ENCODE results near the gene TAOK2. TPM values are rescaled to one million over a fixed set of nuclear protein-coding genes. Genes with fewer than 3 reads are reported as not detected.

The TAOK2 gene
- total and polyA plus RNA-seq, 2 of the 4 experiments (the other 2 are of a cell fraction) = 23.0 to 31.7 TPM

DNA sequence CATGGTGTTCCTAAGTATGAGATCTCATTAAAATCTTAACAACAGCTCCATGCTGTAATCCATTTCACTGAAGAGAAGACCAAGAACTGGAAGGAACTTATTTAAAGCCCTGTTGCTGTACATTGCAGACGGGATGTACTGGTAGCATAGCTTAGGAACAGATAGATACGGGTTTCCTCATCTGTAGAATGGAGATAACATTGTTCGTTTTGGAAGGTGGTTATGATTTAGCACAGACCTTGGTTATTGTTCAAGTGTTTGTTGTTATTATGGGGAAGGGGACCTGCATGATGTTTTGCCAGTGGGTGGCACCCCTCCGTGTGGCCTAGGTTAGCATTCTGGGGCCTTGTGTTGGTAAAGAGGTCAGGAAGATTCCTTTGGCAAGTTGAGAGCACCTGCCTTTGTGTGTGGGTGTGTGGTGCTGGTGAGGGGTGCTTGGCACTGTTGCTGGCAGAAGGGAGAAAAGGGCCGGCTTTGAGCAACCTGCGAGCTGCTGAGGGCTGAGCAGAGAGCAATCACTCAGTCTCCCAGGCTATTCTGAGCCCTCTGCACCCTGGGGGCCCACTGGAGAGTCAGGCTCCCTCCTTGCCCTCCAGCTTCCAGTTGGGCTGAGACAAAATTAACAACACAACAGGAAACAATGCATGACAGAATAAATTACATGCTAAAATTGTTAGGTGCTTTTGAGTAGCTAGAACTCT, 2.3 kb downstream of the TAOK2 start:
- intact Hi-C loops (cut with micrococcal nuclease) = no loop called here
- no peak for DNase-seq
- Histone ChIP-seq H3K9me3 (ENCODE audit: control insufficient read depth, insufficient read depth, low read length) (no peaks in the 10 kb centered on the region), H3K14ac (replicated peaks; ENCODE audit: low read depth, low read length) (0 out of 2 replicates have a peak overlapping the region, but pooled peaks have one; percentile 5), H3K4ac (ENCODE audit: low read depth, low read length) (no peak overlapping the region), H3K4me1 (ENCODE audit: control insufficient read depth, insufficient read depth, low read length) (peaks cover 13% of the 10 kb centered on the region; the same call in 1 of the 2 replicates), H2AK5ac (ENCODE audit: low read depth, low read length) (no peak overlapping the region), H3K27me3 (ENCODE audit: control insufficient read depth, insufficient read depth, low read length) (no peaks in the 10 kb centered on the region), H2BK15ac (ENCODE audit: low read depth, low read length) (no peak overlapping the region), H3K4me3 (ENCODE audit: insufficient read depth, low read depth, low read length) (peak overlapping the region; percentile 69), H3K4me2 (ENCODE audit: low read depth, low read length) (peak overlapping the region; percentile 91), H3K56ac (ENCODE audit: extremely low read depth, insufficient read depth, low read length) (no peak overlapping the region), H3K27ac (ENCODE audit: insufficient read depth, low read length) (no peak overlapping the region), H4K91ac (ENCODE audit: insufficient read depth, low read depth, low read length) (no peak overlapping the region), H3K9ac (ENCODE audit: low read depth, low read length) (peak overlapping the region; percentile 94), H3K23ac (ENCODE audit: low read depth, low read length) (peak overlapping the region; percentile 99), H4K5ac (ENCODE audit: low read depth, low read length) (no peak overlapping the region), H2AK9ac (replicated peaks; ENCODE audit: low read depth, low read length, poor library complexity) (no peak overlapping the region), H2BK120ac (ENCODE audit: low read depth, low read length) (no peak overlapping the region), H4K20me1 (ENCODE audit: insufficient read depth, low read length) (peaks cover 44% of the 10 kb centered on the region), H3K36me3 (ENCODE audit: control insufficient read depth, insufficient read depth, low read length) (peaks cover 32% of the 10 kb centered on the region), H4K8ac (ENCODE audit: low read depth in 2 of 2, low read length in 2 of 2) (no peak overlapping the region), H3K9me1 (ENCODE audit: insufficient read depth, low read length) (peaks cover 28% of the 10 kb centered on the region), H3K18ac (ENCODE audit: low read depth, low read length) (no peak overlapping the region), H2BK5ac (ENCODE audit: low read depth, low read length, poor library complexity, severe bottlenecking) (no peak overlapping the region), H2AFZ (replicated peaks; ENCODE audit: low read length, poor library complexity) (no peak overlapping the region), H2BK20ac (ENCODE audit: low read depth, low read length) (no peak overlapping the region), H3K79me1 (ENCODE audit: low read depth in 1 of 2, low read length in 2 of 2) (peaks cover 7 to 67% of the 10 kb centered on the region in 2 experiments)
- BruUV-seq (replicated peaks) = no TSS peak
- dilution Hi-C loops (cut with HindIII; ENCODE audit: low sequenced_read_pairs, unreplicated experiment) = no loop called here
- WGBS, 2 experiments (ENCODE audit: extremely low coverage in 2 of 2, insufficient read length in 1 of 2) = 40% methylated on average over 1 of the region's 6 CpGs; no CpG with 5 or more reads in 1 of the 2 experiments
- ChIA-PET POLR2A (ENCODE audit: unreplicated experiment) (interaction anchor here (0.5 kb wide), 1 partner anchor 1069 kb away, joined by 3 read pairs; no protein-coding TSS in a partner anchor), CTCF (no interaction called here)
- ATAC-seq (ENCODE audit: low read depth) = no peak
- in situ Hi-C loops (cut with MboI; ENCODE audit: low sequenced_read_pairs) = no loop called here
- no peak for TF ChIP-seq RCOR1 (IDR thresholded peaks at IDR 0.05; ENCODE audit: insufficient replicate concordance, low read length)
- TF ChIP-seq NFE2L2 (IDR thresholded peaks at IDR 0.05; ENCODE audit: low read depth, low read length) = no peak
- TF ChIP-seq, protein P1, sequence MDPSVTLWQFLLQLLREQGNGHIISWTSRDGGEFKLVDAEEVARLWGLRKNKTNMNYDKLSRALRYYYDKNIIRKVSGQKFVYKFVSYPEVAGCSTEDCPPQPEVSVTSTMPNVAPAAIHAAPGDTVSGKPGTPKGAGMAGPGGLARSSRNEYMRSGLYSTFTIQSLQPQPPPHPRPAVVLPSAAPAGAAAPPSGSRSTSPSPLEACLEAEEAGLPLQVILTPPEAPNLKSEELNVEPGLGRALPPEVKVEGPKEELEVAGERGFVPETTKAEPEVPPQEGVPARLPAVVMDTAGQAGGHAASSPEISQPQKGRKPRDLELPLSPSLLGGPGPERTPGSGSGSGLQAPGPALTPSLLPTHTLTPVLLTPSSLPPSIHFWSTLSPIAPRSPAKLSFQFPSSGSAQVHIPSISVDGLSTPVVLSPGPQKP (IDR thresholded peaks at IDR 0.05; ENCODE audit: borderline replicate concordance, low read depth, low read length) = no peak
- no peak for TF ChIP-seq FOS (IDR thresholded peaks at IDR 0.05; ENCODE audit: low read depth, low read length)
- no peak for TF ChIP-seq BHLHE40 (IDR thresholded peaks at IDR 0.05; ENCODE audit: low read depth, low read length)
- no peak for TF ChIP-seq CHD1 (IDR thresholded peaks at IDR 0.05; ENCODE audit: low read depth, low read length)
- TF ChIP-seq MAFK (IDR thresholded peaks at IDR 0.05; ENCODE audit: low read depth, low read length) = no peak
- TF ChIP-seq MXI1 (IDR thresholded peaks at IDR 0.05; ENCODE audit: borderline replicate concordance, low read depth, low read length) = no peak
- no peak for TF ChIP-seq RFX5 (IDR thresholded peaks at IDR 0.05; ENCODE audit: low read depth, low read length)
- no peak for TF ChIP-seq RAD21 (IDR thresholded peaks at IDR 0.05; ENCODE audit: low read length)
- no peak for TF ChIP-seq SMC3 (IDR thresholded peaks at IDR 0.05; ENCODE audit: low read depth, low read length)
- TF ChIP-seq, protein P2, sequence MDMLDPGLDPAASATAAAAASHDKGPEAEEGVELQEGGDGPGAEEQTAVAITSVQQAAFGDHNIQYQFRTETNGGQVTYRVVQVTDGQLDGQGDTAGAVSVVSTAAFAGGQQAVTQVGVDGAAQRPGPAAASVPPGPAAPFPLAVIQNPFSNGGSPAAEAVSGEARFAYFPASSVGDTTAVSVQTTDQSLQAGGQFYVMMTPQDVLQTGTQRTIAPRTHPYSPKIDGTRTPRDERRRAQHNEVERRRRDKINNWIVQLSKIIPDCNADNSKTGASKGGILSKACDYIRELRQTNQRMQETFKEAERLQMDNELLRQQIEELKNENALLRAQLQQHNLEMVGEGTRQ (IDR thresholded peaks at IDR 0.05; ENCODE audit: low read depth, low read length) = no peak
- TF ChIP-seq, protein P3, sequence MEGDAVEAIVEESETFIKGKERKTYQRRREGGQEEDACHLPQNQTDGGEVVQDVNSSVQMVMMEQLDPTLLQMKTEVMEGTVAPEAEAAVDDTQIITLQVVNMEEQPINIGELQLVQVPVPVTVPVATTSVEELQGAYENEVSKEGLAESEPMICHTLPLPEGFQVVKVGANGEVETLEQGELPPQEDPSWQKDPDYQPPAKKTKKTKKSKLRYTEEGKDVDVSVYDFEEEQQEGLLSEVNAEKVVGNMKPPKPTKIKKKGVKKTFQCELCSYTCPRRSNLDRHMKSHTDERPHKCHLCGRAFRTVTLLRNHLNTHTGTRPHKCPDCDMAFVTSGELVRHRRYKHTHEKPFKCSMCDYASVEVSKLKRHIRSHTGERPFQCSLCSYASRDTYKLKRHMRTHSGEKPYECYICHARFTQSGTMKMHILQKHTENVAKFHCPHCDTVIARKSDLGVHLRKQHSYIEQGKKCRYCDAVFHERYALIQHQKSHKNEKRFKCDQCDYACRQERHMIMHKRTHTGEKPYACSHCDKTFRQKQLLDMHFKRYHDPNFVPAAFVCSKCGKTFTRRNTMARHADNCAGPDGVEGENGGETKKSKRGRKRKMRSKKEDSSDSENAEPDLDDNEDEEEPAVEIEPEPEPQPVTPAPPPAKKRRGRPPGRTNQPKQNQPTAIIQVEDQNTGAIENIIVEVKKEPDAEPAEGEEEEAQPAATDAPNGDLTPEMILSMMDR (conservative IDR thresholded peaks at IDR 0.05; ENCODE audit: low read depth, low read length) = no peak
- no peak for TF ChIP-seq MAZ (IDR thresholded peaks at IDR 0.05; ENCODE audit: borderline replicate concordance, low read depth, low read length)
- TF ChIP-seq POLR2A (IDR thresholded peaks at IDR 0.05; ENCODE audit: low read depth, low read length) = no peak
